GM12892 (cell line): ENCODE data around the gene UNKL.

Experiments used
- POLR2A ChIP-seq: IDR thresholded peaks from 2 replicates; pipeline ENCODE4 v1.6.1; 2011; ENCODE audit warnings: low read depth, low read length, control low read depth
- TAF1 ChIP-seq: IDR thresholded peaks from 2 replicates; pipeline ENCODE4 v1.6.1; 2011; ENCODE audit warnings: low read depth, mild to moderate bottlenecking, control low read depth, low read length, borderline replicate concordance

DNA sequence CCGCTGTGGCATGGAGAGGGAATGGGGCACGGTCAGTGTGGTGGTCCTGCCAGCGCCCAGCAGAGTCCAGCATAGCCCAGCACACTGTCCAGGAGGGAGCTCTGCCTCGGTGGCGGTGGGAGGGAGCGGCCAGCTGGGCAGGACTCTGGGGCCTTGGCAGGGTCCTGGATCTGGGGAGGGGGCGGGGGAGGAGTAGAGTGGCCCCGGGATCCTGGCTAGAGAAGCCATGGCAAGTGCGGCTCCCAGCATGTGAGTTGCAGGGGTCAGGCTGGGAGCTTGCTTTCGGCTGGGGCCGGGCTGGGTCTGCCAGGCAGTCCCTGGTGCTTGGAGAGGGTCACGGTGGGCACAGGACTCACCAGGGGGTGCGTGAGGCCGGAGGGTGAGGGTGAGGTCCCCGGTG, 58.9 kb downstream of the UNKL start:
- no peak for TF ChIP-seq TAF1
- no peak for TF ChIP-seq POLR2A
